GM23248 (cell line): ENCODE measurements around the gene COL26A1. TPM values are rescaled to one million over a fixed set of nuclear protein-coding genes. Genes with fewer than 3 reads are reported as not detected.

Experiments used
- DNase-seq: peaks from one replicate; pipeline ENCODE4 v3.0.0-alpha.2; 2015
- H2AFZ ChIP-seq: fragments of 200-600 bp; sonication (generic); 2 replicates; pipeline ENCODE4 v1.6.1; 2016; ENCODE audit warnings: antibody characterized with exemption
- H3F3A ChIP-seq: fragments of 200-600 bp; sonication (generic); 2 replicates; pipeline ENCODE4 v1.6.1; 2016; ENCODE audit warnings: mild to moderate bottlenecking, antibody characterized with exemption, mixed run types; ENCODE audit not compliant: insufficient read depth
- H3K27ac ChIP-seq: fragments of 200-600 bp; sonication (generic); 2 replicates; pipeline ENCODE4 v1.5.1; 2016; ENCODE audit warnings: mild to moderate bottlenecking
- H3K27me3 ChIP-seq: fragments of 200-600 bp; sonication (generic); replicated peaks from 2 replicates; pipeline ENCODE4 v1.6.1; 2016; ENCODE audit warnings: mild to moderate bottlenecking; ENCODE audit not compliant: insufficient read depth
- H3K36me3 ChIP-seq: fragments of 200-600 bp; sonication (generic); 2 replicates; pipeline ENCODE4 v1.6.1; 2016; ENCODE audit warnings: low read depth, mild to moderate bottlenecking
- H3K4me1 ChIP-seq: fragments of 200-600 bp; sonication (generic); 2 replicates; pipeline ENCODE4 v1.6.1; 2016; ENCODE audit warnings: mild to moderate bottlenecking; ENCODE audit not compliant: insufficient read depth
- H3K4me2 ChIP-seq: fragments of 200-600 bp; sonication (generic); one replicate; pipeline ENCODE4 v1.6.1; 2016; ENCODE audit warnings: mild to moderate bottlenecking; ENCODE audit not compliant: unreplicated experiment
- H3K4me3 ChIP-seq: fragments of 200-600 bp; sonication (generic); 2 replicates; pipeline ENCODE4 v1.5.1; 2016; ENCODE audit warnings: mild to moderate bottlenecking
- H3K79me2 ChIP-seq: fragments of 200-600 bp; sonication (generic); 2 replicates; pipeline ENCODE4 v1.6.1; 2016; ENCODE audit warnings: mild to moderate bottlenecking; ENCODE audit not compliant: insufficient read depth
- H3K9ac ChIP-seq: fragments of 200-600 bp; sonication (generic); 2 replicates; pipeline ENCODE4 v1.6.1; 2016; ENCODE audit warnings: mild to moderate bottlenecking
- H3K9me2 ChIP-seq: fragments of 200-600 bp; sonication (generic); 2 replicates; pipeline ENCODE4 v1.6.1; 2016; ENCODE audit warnings: mixed run types, mild to moderate bottlenecking, moderate library complexity; ENCODE audit not compliant: insufficient read depth
- H3K9me3 ChIP-seq: fragments of 200-600 bp; sonication (generic); one replicate; pipeline ENCODE4 v1.6.1; 2017; ENCODE audit warnings: low read depth
- H4K20me1 ChIP-seq: fragments of 200-600 bp; sonication (generic); 2 replicates; pipeline ENCODE4 v1.6.0; 2016; ENCODE audit not compliant: insufficient read depth
- EZH2 ChIP-seq: fragments of 200-600 bp; sonication (generic); IDR thresholded peaks from 2 replicates; pipeline ENCODE4 v1.6.1; 2018; ENCODE audit warnings: antibody characterized with exemption, mild to moderate bottlenecking; ENCODE audit not compliant: insufficient read depth, poor library complexity, severe bottlenecking
- EZH2phosphoT487 ChIP-seq: fragments of 200-600 bp; sonication (generic); IDR thresholded peaks from 2 replicates; pipeline ENCODE4 v1.6.1; 2018; ENCODE audit warnings: antibody characterized with exemption, moderate library complexity, mild to moderate bottlenecking, low read depth; ENCODE audit not compliant: insufficient read depth
- WGBS, 2 experiments: methylation state at CpG; one replicate each; pipeline ENCODE4 v1.1.6; 2015 to 2017; ENCODE audit warnings: low lambda C conversion rate in 2 of 2, low coverage in 1 of 2; ENCODE audit errors: missing lambda C conversion rate in 2 of 2; 5-methylcytosine and 5-hydroxymethylcytosine counted together
- in situ Hi-C: fragments of 300-500 bp; cut with MboI; formaldehyde crosslinking; loops from 2 replicates; pipeline ENCODE4 v1.15.0; 2020
- polyA plus RNA-seq: library from polyadenylated mRNA; unstranded; fragments of >200 nt; fragmentation: Nextera tagmentation; extraction: Ambion mirVana; gene quantifications from 2 replicates; pipeline ENCODE4 v1.2.1, GENCODE V29; 2016
- total RNA-seq: library from RNA; depleted of rRNA; stranded (reverse); fragments of >200 nt; shearing (Covaris generic); gene quantifications from 2 replicates; pipeline ENCODE4 v1.2.3, GENCODE V29; 2014

COL26A1 gene
- total and polyA plus RNA-seq, 2 experiments from 2014 or later = not detected

DNA sequence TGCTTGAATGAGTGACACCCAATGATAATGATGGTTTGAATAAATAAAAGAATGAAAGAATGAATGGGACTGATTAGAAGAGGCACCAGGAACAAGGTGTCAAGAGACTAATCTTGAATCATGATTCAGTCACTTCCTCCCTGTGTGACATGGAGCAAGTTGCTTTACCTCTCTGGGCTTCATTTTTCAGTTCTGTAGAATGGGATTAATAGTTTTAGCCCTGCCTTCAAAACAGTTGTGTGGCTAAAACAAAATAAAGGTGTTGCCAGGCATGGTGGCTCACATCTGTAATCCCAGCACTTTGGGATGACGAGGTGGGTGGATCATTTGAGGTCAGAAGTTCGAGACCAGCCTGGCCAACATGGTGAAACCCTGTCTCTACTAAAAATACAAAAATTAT is 228.8 kb downstream of the COL26A1 start:
- 75 to 80% methylated on average over 2 of the region's 2 CpGs for WGBS, 2 experiments
- in situ Hi-C loops = loop anchor here (25.0 kb wide), 1 partner anchor 646 kb away; no protein-coding TSS in a partner anchor

GRCh38 chr7:101593556-101593955 is 230.9 kb downstream of the COL26A1 start:
- no peak overlapping the region for H3K27ac ChIP-seq
- no peaks in the 10 kb centered on the region for H3K36me3 ChIP-seq
- no peak for TF ChIP-seq EZH2phosphoT487
- TF ChIP-seq EZH2 = no peak
- no peaks in the 10 kb centered on the region for H3K9me3 ChIP-seq
- H3K4me2 ChIP-seq = no peak overlapping the region
- no peaks in the 10 kb centered on the region for H3K4me1 ChIP-seq
- H3K79me2 ChIP-seq = no peaks in the 10 kb centered on the region
- H4K20me1 ChIP-seq = no peaks in the 10 kb centered on the region
- H2AFZ ChIP-seq = no peak overlapping the region
- 0 out of 2 replicates have a peak, but pooled peaks cover 8% of the 10 kb centered on the region for H3K27me3 ChIP-seq
- no peak overlapping the region for H3K4me3 ChIP-seq
- no peaks in the 10 kb centered on the region for H3K9me2 ChIP-seq
- DNase-seq = no peak
- in situ Hi-C loops = loop anchor here (25.0 kb wide), 1 partner anchor 644 kb away; no protein-coding TSS in a partner anchor
- 69% methylated on average over 6 of the region's 6 CpGs for WGBS, 2 experiments
- no peaks in the 10 kb centered on the region for H3F3A ChIP-seq
- H3K9ac ChIP-seq = no peak overlapping the region

More for the DNA sequence above, 228.8 kb downstream of the COL26A1 start:
- no peaks in the 10 kb centered on the region for H3K79me2 ChIP-seq
- H3K9ac ChIP-seq = no peak overlapping the region
- H2AFZ ChIP-seq = no peak overlapping the region
- no peaks in the 10 kb centered on the region for H3K36me3 ChIP-seq
- H3F3A ChIP-seq = no peaks in the 10 kb centered on the region
- H3K27me3 ChIP-seq = 0 out of 2 replicates have a peak, but pooled peaks cover 8% of the 10 kb centered on the region
- DNase-seq = no peak
- no peak overlapping the region for H3K4me2 ChIP-seq
- no peak overlapping the region for H3K27ac ChIP-seq
- no peaks in the 10 kb centered on the region for H3K9me2 ChIP-seq
- no peaks in the 10 kb centered on the region for H3K4me1 ChIP-seq
- TF ChIP-seq EZH2phosphoT487 = no peak
- TF ChIP-seq EZH2 = no peak
- H3K9me3 ChIP-seq = no peaks in the 10 kb centered on the region
- no peaks in the 10 kb centered on the region for H4K20me1 ChIP-seq
- no peak overlapping the region for H3K4me3 ChIP-seq

GRCh38 chr7:101594790-101595189 is 232.1 kb downstream of the COL26A1 start:
- DNase-seq = no peak
- no peak overlapping the region for H3K4me2 ChIP-seq
- no peak overlapping the region for H3K9ac ChIP-seq
- no peak overlapping the region for H3K4me3 ChIP-seq
- H3K36me3 ChIP-seq = no peaks in the 10 kb centered on the region
- no peak overlapping the region for H2AFZ ChIP-seq
- TF ChIP-seq EZH2 (no peak), EZH2phosphoT487 (no peak)
- H3K27ac ChIP-seq = no peak overlapping the region
- in situ Hi-C loops = loop anchor here (25.0 kb wide), 1 partner anchor 643 kb away; no protein-coding TSS in a partner anchor
- no peaks in the 10 kb centered on the region for H4K20me1 ChIP-seq
- no peaks in the 10 kb centered on the region for H3K9me3 ChIP-seq
- no peaks in the 10 kb centered on the region for H3K79me2 ChIP-seq
- 0 out of 2 replicates have a peak, but pooled peaks cover 8% of the 10 kb centered on the region for H3K27me3 ChIP-seq
- H3F3A ChIP-seq = no peaks in the 10 kb centered on the region
- no peaks in the 10 kb centered on the region for H3K4me1 ChIP-seq
- 71 to 73% methylated on average over 3 of the region's 3 CpGs for WGBS, 2 experiments
- no peaks in the 10 kb centered on the region for H3K9me2 ChIP-seq

- Histone ChIP-seq H3K9ac (no peak overlapping the region), H3K4me3 (no peak overlapping the region), H3K36me3 (no peaks in the 10 kb centered on the region), H3K4me2 (no peak overlapping the region), H4K20me1 (no peaks in the 10 kb centered on the region), H3K27me3 (0 out of 2 replicates have a peak, but pooled peaks cover 8% of the 10 kb centered on the region), H2AFZ (no peak overlapping the region), H3K79me2 (no peaks in the 10 kb centered on the region), H3K4me1 (no peaks in the 10 kb centered on the region), H3F3A (no peaks in the 10 kb centered on the region), H3K27ac (no peak overlapping the region), H3K9me2 (no peaks in the 10 kb centered on the region), H3K9me3 (no peaks in the 10 kb centered on the region)
- DNase-seq = no peak
- in situ Hi-C loops = loop anchor here (25.0 kb wide), 1 partner anchor 642 kb away; no protein-coding TSS in a partner anchor
- TF ChIP-seq EZH2 (no peak), EZH2phosphoT487 (no peak)
- 47 to 55% methylated on average over 1 of the region's 1 CpG for WGBS, 2 experiments
Measured at GRCh38 chr7:101595246-101595645, 232.6 kb downstream of the COL26A1 start.
